Measurements from ENCODE around the gene PARD6A.

PARD6A gene

DNA sequence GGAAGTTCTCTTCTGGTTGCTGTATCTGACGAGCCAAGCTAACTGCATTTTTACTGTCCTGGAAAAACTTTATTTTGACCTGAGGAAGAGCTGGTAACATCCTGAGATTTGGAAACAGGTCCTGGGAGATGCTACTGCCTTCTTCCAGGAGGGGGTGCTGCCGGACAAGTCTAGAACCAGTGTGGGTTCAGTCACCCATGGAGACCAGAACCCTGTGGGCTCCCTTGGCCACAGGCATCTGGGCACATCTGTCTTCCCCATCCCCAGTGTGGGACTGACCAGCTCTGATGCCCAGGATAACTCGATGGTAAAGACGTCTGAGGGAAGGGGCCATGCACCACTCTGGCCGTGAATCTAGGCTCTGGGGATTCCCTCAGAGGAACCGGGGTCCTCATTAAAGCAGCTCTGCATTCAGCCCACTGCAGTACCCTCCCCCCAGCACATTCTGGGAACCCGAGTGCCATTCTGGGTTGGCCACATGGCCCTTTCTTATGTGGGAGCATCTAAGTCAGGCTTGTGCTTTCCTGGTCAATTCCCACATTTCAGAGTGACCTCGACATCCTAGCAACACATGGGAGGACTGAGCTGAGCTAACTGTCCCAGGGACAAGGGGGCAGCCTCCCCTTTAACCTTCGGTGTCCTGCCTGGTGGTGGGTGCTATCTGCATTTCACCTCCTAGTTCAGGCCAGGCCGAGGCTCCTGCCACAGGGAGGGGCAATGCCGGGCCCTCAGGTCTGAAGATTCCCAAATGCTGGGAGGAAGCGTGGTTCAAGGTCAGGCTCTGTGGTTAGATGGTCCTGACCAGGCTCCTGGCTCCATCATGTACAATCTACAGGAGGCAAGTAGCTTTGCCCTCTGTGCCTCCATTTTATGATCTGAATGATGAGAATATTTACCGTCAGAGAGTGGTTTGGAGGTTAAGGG, 12.2 kb downstream of the PARD6A start:
- H3K9ac ChIP-seq (ENCODE audit: low read depth, low read length) = peak overlapping the region; percentile 25
- no peaks in the 10 kb centered on the region for H3K27me3 ChIP-seq (ENCODE audit: control insufficient read depth, insufficient read depth, low read length)
- peaks cover 6% of the 10 kb centered on the region for H3K36me3 ChIP-seq (ENCODE audit: insufficient read depth, low read length)
- no peak overlapping the region for H3K4me3 ChIP-seq (ENCODE audit: low read length)
- H3K9me3 ChIP-seq (replicated peaks; ENCODE audit: low read length) = no peaks in the 10 kb centered on the region
- H3K4me2 ChIP-seq (ENCODE audit: low read length) = no peak overlapping the region
- H3K4me1 ChIP-seq (ENCODE audit: control insufficient read depth, insufficient read depth, low read length) = peaks cover 15% of the 10 kb centered on the region

DNA sequence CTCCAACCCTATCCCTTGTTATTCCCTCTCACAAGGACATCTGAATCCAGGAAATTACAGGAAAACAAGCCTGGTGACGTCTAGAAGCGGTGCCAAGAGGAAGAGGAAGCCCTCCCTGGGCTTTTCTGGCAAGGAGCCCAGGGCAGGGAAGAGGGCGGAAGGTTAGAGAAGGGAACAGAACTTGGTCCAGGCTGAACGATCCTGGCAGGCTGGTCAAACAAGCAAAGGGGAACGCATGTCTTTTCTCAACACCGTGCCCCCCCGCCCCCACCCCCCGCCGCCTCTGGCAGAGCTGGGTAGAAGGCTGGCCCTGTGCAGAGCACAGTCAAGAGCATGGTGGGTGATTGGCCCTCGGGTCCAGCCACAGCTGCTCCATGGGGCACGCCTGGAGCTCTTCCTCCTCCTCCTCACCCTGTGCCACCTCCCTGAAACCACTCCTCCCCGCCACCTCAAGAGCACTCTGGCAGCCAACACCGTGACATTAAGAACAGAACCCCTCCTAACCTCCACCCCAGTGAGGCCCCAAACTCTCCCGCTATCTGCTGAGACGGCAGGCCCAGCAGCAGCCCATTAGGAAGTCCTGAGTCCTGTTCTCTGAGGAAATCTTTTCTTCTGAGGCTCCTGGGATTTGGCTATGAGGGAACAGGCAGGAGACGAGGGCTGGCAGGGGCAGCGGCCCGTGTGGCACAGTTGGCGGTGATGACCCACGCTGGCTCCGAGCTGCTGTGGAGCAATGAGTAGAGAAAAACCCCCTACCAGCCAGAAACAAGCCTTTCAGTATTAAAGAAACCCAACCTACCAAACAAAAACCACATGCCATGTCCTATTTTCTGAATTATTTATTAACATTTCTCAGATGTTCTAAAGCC, 13.2 kb downstream of the PARD6A start:
- H3K4me3 ChIP-seq (ENCODE audit: low read length) = no peak overlapping the region
- no peaks in the 10 kb centered on the region for H3K27me3 ChIP-seq (ENCODE audit: control insufficient read depth, insufficient read depth, low read length)
- H3K4me2 ChIP-seq (ENCODE audit: low read length) = no peak overlapping the region
- peaks cover 15% of the 10 kb centered on the region for H3K4me1 ChIP-seq (ENCODE audit: control insufficient read depth, insufficient read depth, low read length)
- peaks cover 6% of the 10 kb centered on the region for H3K36me3 ChIP-seq (ENCODE audit: insufficient read depth, low read length)
- peak overlapping the region; percentile 25 for H3K9ac ChIP-seq (ENCODE audit: low read depth, low read length)
- H3K9me3 ChIP-seq (replicated peaks; ENCODE audit: low read length) = no peaks in the 10 kb centered on the region

DNA sequence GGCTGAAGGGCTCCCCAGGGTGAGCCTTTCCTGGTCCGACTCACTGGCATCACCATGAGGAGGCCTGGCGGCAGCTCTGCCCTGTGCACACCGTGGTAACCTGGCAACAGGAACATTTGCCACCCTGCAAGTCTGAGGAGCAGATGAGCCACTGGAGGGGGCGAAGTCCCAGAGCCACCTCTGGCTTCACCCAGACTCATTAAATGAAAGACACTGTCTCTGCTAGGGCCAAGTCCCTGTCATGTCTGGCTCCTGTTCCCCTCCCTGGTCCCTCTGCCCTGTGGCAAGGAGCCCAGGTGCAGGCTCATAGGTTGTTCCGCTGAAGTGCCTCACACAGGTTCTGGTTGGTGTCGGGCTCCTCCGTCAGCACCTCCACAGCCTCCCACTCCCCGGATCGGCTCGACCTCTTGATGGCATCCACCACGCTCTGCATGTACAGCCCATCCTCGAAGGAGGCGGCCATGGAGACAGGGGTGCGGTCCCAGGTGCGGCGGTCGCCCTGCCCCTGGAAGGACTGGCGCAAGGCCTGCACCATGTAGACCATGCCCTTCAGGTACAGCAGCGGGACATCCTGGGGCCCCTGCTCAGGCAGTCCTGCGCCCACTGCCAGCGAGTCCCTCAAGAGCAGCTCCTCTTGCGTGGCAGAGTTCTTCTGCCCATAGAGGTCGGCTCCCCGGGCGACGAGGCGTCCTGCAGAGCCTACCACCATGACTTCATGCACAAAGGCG, 14.3 kb downstream of the PARD6A start:
- Histone ChIP-seq H3K4me1 (ENCODE audit: control insufficient read depth, insufficient read depth, low read length) (peaks cover 15% of the 10 kb centered on the region), H3K36me3 (ENCODE audit: insufficient read depth, low read length) (peaks cover 6% of the 10 kb centered on the region), H3K9me3 (replicated peaks; ENCODE audit: low read length) (no peaks in the 10 kb centered on the region), H3K9ac (ENCODE audit: low read depth, low read length) (no peak overlapping the region), H3K27me3 (ENCODE audit: control insufficient read depth, insufficient read depth, low read length) (no peaks in the 10 kb centered on the region), H3K4me3 (ENCODE audit: low read length) (no peak overlapping the region), H3K4me2 (ENCODE audit: low read length) (no peak overlapping the region)

- H3K27me3 ChIP-seq (ENCODE audit: control insufficient read depth, insufficient read depth, low read length) = no peaks in the 10 kb centered on the region
- no peak overlapping the region for H3K4me2 ChIP-seq (ENCODE audit: low read length)
- H3K4me3 ChIP-seq (ENCODE audit: low read length) = no peak overlapping the region
- H3K4me1 ChIP-seq (ENCODE audit: control insufficient read depth, insufficient read depth, low read length) = peaks cover 15% of the 10 kb centered on the region
- peaks cover 6% of the 10 kb centered on the region for H3K36me3 ChIP-seq (ENCODE audit: insufficient read depth, low read length)
- H3K9ac ChIP-seq (ENCODE audit: low read depth, low read length) = no peak overlapping the region
- no peaks in the 10 kb centered on the region for H3K9me3 ChIP-seq (replicated peaks; ENCODE audit: low read length)
Measured at GRCh38 chr16:67675579-67675935, 14.8 kb downstream of the PARD6A start.

GRCh38 chr16:67675999-67676398, 15.2 kb downstream of the PARD6A start:
- peaks cover 15% of the 10 kb centered on the region for H3K4me1 ChIP-seq (ENCODE audit: control insufficient read depth, insufficient read depth, low read length)
- no peak overlapping the region for H3K4me2 ChIP-seq (ENCODE audit: low read length)
- no peaks in the 10 kb centered on the region for H3K9me3 ChIP-seq (replicated peaks; ENCODE audit: low read length)
- no peak overlapping the region for H3K4me3 ChIP-seq (ENCODE audit: low read length)
- no peak overlapping the region for H3K9ac ChIP-seq (ENCODE audit: low read depth, low read length)
- no peaks in the 10 kb centered on the region for H3K27me3 ChIP-seq (ENCODE audit: control insufficient read depth, insufficient read depth, low read length)
- peaks cover 6% of the 10 kb centered on the region for H3K36me3 ChIP-seq (ENCODE audit: insufficient read depth, low read length)

DNA sequence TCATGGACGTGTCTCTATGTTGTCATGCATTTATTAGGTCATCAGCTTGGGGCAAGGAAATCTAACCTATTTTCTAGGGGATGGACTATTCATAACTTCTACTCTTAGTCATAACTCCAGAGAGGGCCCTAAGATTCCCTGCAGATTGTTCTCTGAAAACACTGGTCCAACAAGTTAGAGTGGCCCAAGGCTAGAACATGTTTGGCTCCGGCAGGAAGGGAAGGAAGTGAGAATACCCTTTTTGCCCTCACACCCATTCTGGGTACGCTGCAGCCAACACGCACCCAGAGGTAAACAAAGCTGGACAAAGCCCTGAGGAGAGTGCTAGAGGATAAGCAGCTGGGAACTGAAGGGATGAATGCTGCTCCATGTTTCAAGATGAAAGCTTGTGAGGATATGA, 15.8 kb downstream of the PARD6A start:
- H3K9me3 ChIP-seq (replicated peaks; ENCODE audit: low read length) = no peaks in the 10 kb centered on the region
- H3K4me2 ChIP-seq (ENCODE audit: low read length) = no peak overlapping the region
- H3K9ac ChIP-seq (ENCODE audit: low read depth, low read length) = no peak overlapping the region
- H3K4me1 ChIP-seq (ENCODE audit: control insufficient read depth, insufficient read depth, low read length) = peaks cover 15% of the 10 kb centered on the region
- H3K27me3 ChIP-seq (ENCODE audit: control insufficient read depth, insufficient read depth, low read length) = no peaks in the 10 kb centered on the region
- no peak overlapping the region for H3K4me3 ChIP-seq (ENCODE audit: low read length)
- H3K36me3 ChIP-seq (ENCODE audit: insufficient read depth, low read length) = peaks cover 6% of the 10 kb centered on the region

DNA sequence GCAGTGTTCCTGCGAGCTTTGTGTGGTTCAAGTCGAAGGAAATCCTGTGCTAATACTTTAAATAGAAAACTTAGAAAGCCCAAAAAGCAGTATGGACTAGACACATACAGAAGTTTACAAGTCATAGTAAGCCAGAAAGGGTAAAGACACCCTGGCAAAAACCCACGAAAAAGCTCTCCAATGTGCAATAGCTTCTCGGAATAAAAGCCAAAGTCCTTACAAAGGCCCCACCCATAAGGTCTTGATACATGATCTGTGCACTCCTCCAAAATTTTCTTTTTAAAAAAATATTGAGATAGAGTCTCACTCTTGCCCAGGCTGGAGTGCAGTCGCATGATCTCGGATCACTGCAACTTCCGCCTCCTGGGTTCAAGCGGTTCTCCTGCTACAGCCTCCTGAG, 16.2 kb downstream of the PARD6A start:
- Histone ChIP-seq H3K9ac (ENCODE audit: low read depth, low read length) (no peak overlapping the region), H3K4me3 (ENCODE audit: low read length) (no peak overlapping the region), H3K36me3 (ENCODE audit: insufficient read depth, low read length) (peaks cover 6% of the 10 kb centered on the region), H3K4me2 (ENCODE audit: low read length) (no peak overlapping the region), H3K4me1 (ENCODE audit: control insufficient read depth, insufficient read depth, low read length) (peaks cover 15% of the 10 kb centered on the region), H3K9me3 (replicated peaks; ENCODE audit: low read length) (no peaks in the 10 kb centered on the region), H3K27me3 (ENCODE audit: control insufficient read depth, insufficient read depth, low read length) (no peaks in the 10 kb centered on the region)

DNA sequence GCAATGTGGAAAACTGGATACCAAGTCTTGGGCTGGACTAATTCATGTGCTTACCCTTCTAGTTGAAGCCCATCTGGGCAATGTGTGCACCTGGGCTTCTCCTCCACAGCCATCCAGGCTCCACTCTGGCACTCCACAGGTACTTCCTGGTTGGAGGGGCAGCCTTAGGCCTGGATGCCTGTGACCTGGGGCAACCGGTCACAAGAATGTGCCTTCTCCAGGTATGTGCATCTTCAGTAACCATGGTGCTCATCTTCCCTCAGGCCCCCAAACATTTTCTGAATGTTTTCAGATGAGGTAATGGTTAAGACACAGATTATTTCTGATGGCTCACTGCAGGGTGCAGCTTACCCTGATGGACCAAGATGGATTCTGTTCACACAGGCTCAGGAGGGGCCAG, 17.0 kb downstream of the PARD6A start:
- Histone ChIP-seq H3K27me3 (ENCODE audit: control insufficient read depth, insufficient read depth, low read length) (no peaks in the 10 kb centered on the region), H3K4me2 (ENCODE audit: low read length) (no peak overlapping the region), H3K36me3 (ENCODE audit: insufficient read depth, low read length) (peaks cover 8% of the 10 kb centered on the region), H3K9me3 (replicated peaks; ENCODE audit: low read length) (no peaks in the 10 kb centered on the region), H3K9ac (ENCODE audit: low read depth, low read length) (no peak overlapping the region), H3K4me1 (ENCODE audit: control insufficient read depth, insufficient read depth, low read length) (peaks cover 15% of the 10 kb centered on the region), H3K4me3 (ENCODE audit: low read length) (no peak overlapping the region)

DNA sequence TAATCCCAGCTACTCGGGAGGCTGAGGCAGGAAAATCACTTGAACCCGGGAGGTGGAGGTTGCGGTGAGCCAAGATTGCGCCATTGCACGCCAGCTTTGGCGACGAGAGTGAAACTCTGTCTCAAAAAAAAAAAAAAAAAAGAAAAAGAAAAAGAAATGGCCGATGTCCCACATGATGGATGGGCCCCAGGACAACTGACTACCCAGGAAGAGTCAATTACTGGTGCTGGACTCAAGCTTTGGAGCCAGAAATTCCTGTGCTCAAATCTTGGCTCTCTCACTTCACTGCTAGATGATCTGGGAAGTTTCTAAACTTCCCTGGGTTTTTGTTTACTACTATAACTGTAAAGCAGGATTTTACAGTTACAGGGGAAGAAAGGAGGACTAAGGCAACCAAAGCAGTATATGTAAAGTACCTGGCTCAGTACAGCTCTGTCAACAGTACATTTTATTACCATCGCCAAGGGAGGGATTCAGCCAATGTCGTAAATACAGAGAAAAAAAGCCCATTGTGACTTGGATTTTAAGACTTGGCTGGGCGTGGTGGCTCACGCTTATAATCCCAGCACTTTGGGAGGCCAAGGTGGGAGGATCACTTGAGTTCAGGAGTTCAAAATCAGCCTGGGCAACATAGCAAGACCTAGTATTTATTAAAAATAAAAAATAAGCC, 17.7 kb downstream of the PARD6A start:
- Histone ChIP-seq H3K9ac (ENCODE audit: low read depth, low read length) (no peak overlapping the region), H3K36me3 (ENCODE audit: insufficient read depth, low read length) (peaks cover 14% of the 10 kb centered on the region), H3K27me3 (ENCODE audit: control insufficient read depth, insufficient read depth, low read length) (no peaks in the 10 kb centered on the region), H3K4me3 (ENCODE audit: low read length) (no peak overlapping the region), H3K4me1 (ENCODE audit: control insufficient read depth, insufficient read depth, low read length) (peaks cover 7% of the 10 kb centered on the region), H3K4me2 (ENCODE audit: low read length) (no peak overlapping the region), H3K9me3 (replicated peaks; ENCODE audit: low read length) (no peaks in the 10 kb centered on the region)

GRCh38 chr16:67679935-67680897, 19.5 kb downstream of the PARD6A start:
- no peaks in the 10 kb centered on the region for H3K9me3 ChIP-seq (replicated peaks; ENCODE audit: low read length)
- H3K9ac ChIP-seq (ENCODE audit: low read depth, low read length) = no peak overlapping the region
- no peaks in the 10 kb centered on the region for H3K27me3 ChIP-seq (ENCODE audit: control insufficient read depth, insufficient read depth, low read length)
- H3K36me3 ChIP-seq (ENCODE audit: insufficient read depth, low read length) = peaks cover 21% of the 10 kb centered on the region
- H3K4me1 ChIP-seq (ENCODE audit: control insufficient read depth, insufficient read depth, low read length) = no peaks in the 10 kb centered on the region
- no peak overlapping the region for H3K4me2 ChIP-seq (ENCODE audit: low read length)
- H3K4me3 ChIP-seq (ENCODE audit: low read length) = no peak overlapping the region
